Endothelial cell of umbilical vein (primary cell): Measurements from ENCODE around the gene SCG2. TPM values are rescaled to one million over a fixed set of nuclear protein-coding genes. Genes with fewer than 3 reads are reported as not detected.

Experiments
- BruUV-seq: library from RNA; stranded (reverse); fragments of 400-500 nt; replicated peaks from 2 replicates; lab custom pipeline; 2021; lab: Mats Ljungman, UMichigan
- CTCF ChIA-PET: fragments of 300-600, 350-600 bp; sonication (Branson Sonifier 250); formaldehyde crosslinking; loops from one replicate; lab custom pipeline; 2021; ENCODE audit warnings: antibody characterized with exemption, inconsistent platforms; lab: Charles Lee
- POLR2A ChIA-PET: fragments of 300-600, 350-600 bp; sonication (Branson Sonifier 250); formaldehyde crosslinking; loops from one replicate; lab custom pipeline; 2021; ENCODE audit warnings: antibody characterized with exemption, inconsistent platforms; lab: Charles Lee
- DNase-seq: peaks from one replicate; pipeline ENCODE4 v3.0.0-alpha.2; 2011; ENCODE audit warnings: low read depth, low spot score
- FAIRE-seq: peaks from 2 replicates; lab custom pipeline; 2011; peaks lifted over from hg19 to GRCh38; lab: Jason Lieb, UNC
- H2AFZ ChIP-seq: 2 replicates; pipeline ENCODE4 v1.6.0; 2012; ENCODE audit warnings: low read depth, low read length, control low read depth, inconsistent platforms
- H3K27ac ChIP-seq: 2 replicates; pipeline ENCODE4 v1.5.1; 2011; ENCODE audit warnings: low read depth, mild to moderate bottlenecking, control low read depth, low read length, moderate library complexity; ENCODE audit not compliant: insufficient read depth
- H3K27me3 ChIP-seq, 2 experiments: 2 replicates each; pipeline versions ENCODE4 v1.6.0 to v1.6.1; 2011; ENCODE audit warnings: low read length in 2 of 2, mixed read lengths in 1 of 2; ENCODE audit not compliant: control insufficient read depth in 2 of 2, insufficient read depth in 2 of 2
- H3K36me3 ChIP-seq, 2 experiments: 2 replicates in 1 of 2; 3 replicates in 1 of 2; pipeline ENCODE4 v1.5.1; 2011; ENCODE audit warnings: low read length in 2 of 2, mild to moderate bottlenecking in 1 of 2, moderate library complexity in 1 of 2; ENCODE audit not compliant: control insufficient read depth in 2 of 2, insufficient read depth in 2 of 2; ENCODE audit errors: extremely low read depth in 1 of 2
- H3K4me1 ChIP-seq: 3 replicates; pipeline ENCODE4 v1.5.1; 2011; ENCODE audit warnings: mild to moderate bottlenecking, low read length; ENCODE audit not compliant: control insufficient read depth, insufficient read depth; ENCODE audit errors: extremely low read depth
- H3K4me2 ChIP-seq: 2 replicates; pipeline ENCODE4 v1.6.1; 2011; ENCODE audit warnings: low read length, control low read depth, mixed read lengths; ENCODE audit not compliant: insufficient read depth
- H3K4me3 ChIP-seq, 3 experiments: fragments of 200-600 bp in 1 of 3; sonication (generic), shearing (Covaris generic) in 1 of 3; replicated peaks in 1 of 3; 2 replicates each; pipeline ENCODE4 v1.5.1; 2011 to 2016; ENCODE audit warnings: control low read depth in 3 of 3, low read length in 3 of 3, mild to moderate bottlenecking in 2 of 3, inconsistent platforms in 1 of 3, low read depth in 1 of 3, moderate library complexity in 1 of 3; ENCODE audit not compliant: insufficient read depth in 1 of 3
- H3K79me2 ChIP-seq: 2 replicates; pipeline ENCODE4 v1.6.0; 2012; ENCODE audit warnings: low read length, inconsistent platforms; ENCODE audit not compliant: control insufficient read depth, insufficient read depth
- H3K9ac ChIP-seq: replicated peaks from 2 replicates; pipeline ENCODE3; 2011; ENCODE audit warnings: low read length, control low read depth; ENCODE audit not compliant: insufficient read depth; ENCODE audit errors: extremely low read depth
- H3K9me1 ChIP-seq: replicated peaks from 3 replicates; pipeline ENCODE4 v1.6.0; 2011; ENCODE audit warnings: mild to moderate bottlenecking, low read length; ENCODE audit not compliant: control insufficient read depth, insufficient read depth; ENCODE audit errors: extremely low read depth
- H3K9me3 ChIP-seq: replicated peaks from 2 replicates; pipeline ENCODE4 v1.5.1; 2012; ENCODE audit warnings: low read length, inconsistent platforms; ENCODE audit not compliant: control insufficient read depth, insufficient read depth
- H4K20me1 ChIP-seq: replicated peaks from 2 replicates; pipeline ENCODE3; 2011; ENCODE audit warnings: mild to moderate bottlenecking, low read length; ENCODE audit not compliant: control insufficient read depth, insufficient read depth; ENCODE audit errors: extremely low read depth
- CTCF ChIP-seq, 2 donors: IDR thresholded peaks; 1 replicate in 1 of 2; 2 replicates in 1 of 2; pipeline ENCODE4 v1.5.1; 2011; ENCODE audit warnings: low read length in 2 of 2, mild to moderate bottlenecking in 2 of 2, moderate library complexity in 2 of 2, control low read depth in 1 of 2, inconsistent platforms in 1 of 2, low read depth in 1 of 2; ENCODE audit not compliant: insufficient read depth in 1 of 2; ENCODE audit errors: extremely low read depth in 1 of 2
- EZH2 ChIP-seq: IDR thresholded peaks from 2 replicates; pipeline ENCODE4 v1.6.1; 2012; ENCODE audit warnings: borderline replicate concordance, low read depth, mild to moderate bottlenecking, moderate library complexity, low read length, inconsistent platforms; ENCODE audit not compliant: severe bottlenecking
- FOS ChIP-seq: IDR thresholded peaks from 2 replicates; pipeline ENCODE4 v1.6.1; 2011; ENCODE audit warnings: mild to moderate bottlenecking, low read length, moderate library complexity, borderline replicate concordance; ENCODE audit not compliant: insufficient read depth
- GATA2 ChIP-seq: IDR thresholded peaks from 2 replicates; pipeline ENCODE4 v1.7.0; 2011; ENCODE audit warnings: low read depth, mild to moderate bottlenecking, moderate library complexity, mixed read lengths, low read length; ENCODE audit not compliant: insufficient read length, insufficient read depth
- JUN ChIP-seq: IDR thresholded peaks from 2 replicates; pipeline ENCODE4 v1.6.1; 2011; ENCODE audit warnings: borderline replicate concordance, low read depth; ENCODE audit not compliant: insufficient read length, insufficient read depth
- MAX ChIP-seq: IDR thresholded peaks from 2 replicates; pipeline ENCODE4 v1.6.1; 2011; ENCODE audit not compliant: insufficient read depth, insufficient read length
- MYC ChIP-seq: IDR thresholded peaks from one replicate; pipeline ENCODE4 v1.6.1; 2011; ENCODE audit warnings: mild to moderate bottlenecking, low read depth, low read length
- POLR2A ChIP-seq: IDR thresholded peaks from 2 replicates; pipeline ENCODE4 v1.6.1; 2012; ENCODE audit warnings: low read depth, mild to moderate bottlenecking, control low read depth, low read length
- POLR2AphosphoS5 ChIP-seq: IDR thresholded peaks from 2 replicates; pipeline ENCODE4 v1.6.1; 2012; ENCODE audit warnings: low read depth, mild to moderate bottlenecking, control low read depth, low read length, moderate library complexity; ENCODE audit not compliant: insufficient read depth
- dilution Hi-C: fragments of 300-500 bp; cut with MboI; formaldehyde crosslinking; loops from one replicate; pipeline ENCODE4 v1.15.0; 2019; ENCODE audit warnings: low sequenced_read_pairs; ENCODE audit not compliant: extremely low pct_ligation_motif_present
- intact Hi-C: fragments of 100-400 bp; cut with micrococcal nuclease; formaldehyde crosslinking; loops from one replicate; pipeline ENCODE4 v1.10.0; 2022
- polyA plus RNA-seq, 4 experiments: library from polyadenylated mRNA; depleted of rRNA in 3 of 4; stranded (reverse) in 3 of 4; unstranded in 1 of 4; fragments of >200 nt; gene quantifications; 2 replicates each; pipeline versions ENCODE4 v1.2.1 to v1.2.3, GENCODE V29; 2011 to 2012; ENCODE audit warnings: missing spikeins in 1 of 4
- total RNA-seq: library from RNA; stranded (reverse); gene quantifications from 2 replicates; pipeline ENCODE4 v1.2.3, GENCODE V29; 2021

The SCG2 gene
- total and polyA plus RNA-seq, 2 donors (not counting 3 experiments of a cell fraction or from before 2014, with no cell fraction given) = not detected

- intact Hi-C loops (no loop called here), dilution Hi-C loops (no loop called here)
- Histone ChIP-seq H3K27ac (no peak overlapping the region), H3K9me1 (no peaks in the 10 kb centered on the region), H3K79me2 (no peaks in the 10 kb centered on the region), H3K36me3 (no peaks in the 10 kb centered on the region), H3K9ac (no peak overlapping the region), H2AFZ (no peak overlapping the region), H3K4me2 (no peak overlapping the region), H4K20me1 (no peaks in the 10 kb centered on the region), H3K4me3 (no peak overlapping the region), H3K27me3 (peaks cover 7 to 8% of the 10 kb centered on the region in 2 experiments), H3K4me1 (no peaks in the 10 kb centered on the region), H3K9me3 (no peaks in the 10 kb centered on the region)
- ChIA-PET CTCF (interaction anchor here (0.8 to 3.7 kb wide), 5 partner anchors 14 to 353 kb away, joined by 3 to 33 read pairs (median 6); no protein-coding TSS in a partner anchor), POLR2A (no interaction called here)
- no peak for DNase-seq
- FAIRE-seq = no peak
- BruUV-seq = no TSS peak
- TF ChIP-seq FOS (no peak), GATA2 (no peak), MYC (no peak), JUN (no peak)
Observed at GRCh38 chr2:223601018-223601417, 1.1 kb downstream of the SCG2 start.

- peaks cover 8 to 9% of the 10 kb centered on the region in 2 experiments for H3K27me3 ChIP-seq
- ChIA-PET POLR2A (no interaction called here), CTCF (interaction anchor here (0.9 to 3.7 kb wide), 2 partner anchors 139 to 352 kb away, joined by 3 to 33 read pairs; no protein-coding TSS in a partner anchor)
- no peaks in the 10 kb centered on the region for H4K20me1 ChIP-seq
- no peaks in the 10 kb centered on the region for H3K4me1 ChIP-seq
- no peak overlapping the region for H2AFZ ChIP-seq
- FAIRE-seq (no peak), DNase-seq (no peak)
- no peak overlapping the region for H3K4me2 ChIP-seq
- intact Hi-C loops (no loop called here), dilution Hi-C loops (no loop called here)
- H3K9me1 ChIP-seq = no peaks in the 10 kb centered on the region
- TF ChIP-seq MYC (no peak), MAX (no peak), JUN (no peak), GATA2 (no peak), EZH2 (no peak), FOS (no peak), CTCF (IDR thresholded peaks at IDR 0.05; ENCODE audit: extremely low read depth in 1 of 2, insufficient read depth in 1 of 2, low read depth in 1 of 2, low read length in 2 of 2) (no peak), POLR2AphosphoS5 (no peak), POLR2A (no peak)
- H3K79me2 ChIP-seq = no peaks in the 10 kb centered on the region
- H3K9me3 ChIP-seq = no peaks in the 10 kb centered on the region
- no peak overlapping the region for H3K4me3 ChIP-seq
- no peak overlapping the region for H3K27ac ChIP-seq
- BruUV-seq = no TSS peak
- no peak overlapping the region for H3K9ac ChIP-seq
- H3K36me3 ChIP-seq = no peaks in the 10 kb centered on the region
Observed at GRCh38 chr2:223599640-223600380, 2.4 kb downstream of the SCG2 start.
